GM12878 (cell line): ENCODE measurements around the gene ZXDC. TPM values are rescaled to one million over a fixed set of nuclear protein-coding genes. Genes with fewer than 3 reads are reported as not detected.

Source experiments
- ATAC-seq: fragments of 200-7000 bp; cut with Tn5 transposase; 3 replicates; pipeline ENCODE4 v1.9.1; 2020; ENCODE audit warnings: mild to moderate bottlenecking, moderate library complexity
- BruUV-seq: library from RNA; stranded (reverse); fragments of 400-500 nt; replicated peaks from 2 replicates; lab custom pipeline; 2021; lab: Mats Ljungman, UMichigan
- CTCF ChIA-PET: fragments of 300-600 bp; sonication (Branson Sonifier 250); formaldehyde crosslinking; extraction: SDS; loops from one replicate; lab custom pipeline; 2021; ENCODE audit warnings: inconsistent platforms; lab: Yijun Ruan, JAX
- POLR2A ChIA-PET: fragments of 350-600 bp; formaldehyde crosslinking; extraction: SDS; loops from one replicate; lab custom pipeline; 2021; ENCODE audit warnings: inconsistent platforms; lab: Charles Lee
- RAD21 ChIA-PET: fragments of 300-600 bp; sonication (Branson Sonifier 250); formaldehyde crosslinking; loops from one replicate; lab custom pipeline; 2023; ENCODE audit warnings: antibody characterized with exemption; ENCODE audit not compliant: unreplicated experiment; lab: Charles Lee
- SMC1A ChIA-PET: fragments of 300-600 bp; sonication (Branson Sonifier 250); formaldehyde crosslinking; loops from one replicate; lab custom pipeline; 2023; ENCODE audit not compliant: unreplicated experiment, uncharacterized antibody; lab: Charles Lee
- DNase-seq: peaks from one replicate; pipeline ENCODE4 v3.0.0-alpha.2; 2011; ENCODE audit warnings: low read depth, low spot score
- FAIRE-seq: peaks from 3 replicates; lab custom pipeline; 2011; peaks lifted over from hg19 to GRCh38; lab: Jason Lieb, UNC
- H2AFZ ChIP-seq: 2 replicates; pipeline ENCODE4 v1.6.0; 2011; ENCODE audit warnings: low read depth, low read length, control low read depth; ENCODE audit not compliant: control insufficient read depth
- H3K27ac ChIP-seq: 2 replicates; pipeline ENCODE4 v1.5.1; 2011; ENCODE audit warnings: control low read depth; ENCODE audit not compliant: control insufficient read depth, insufficient read depth
- H3K27me3 ChIP-seq, 2 experiments: replicated peaks in 1 of 2; 2 replicates each; pipeline versions ENCODE4 v1.6.0 to v1.6.1; 2011; ENCODE audit warnings: low read length in 1 of 2; ENCODE audit not compliant: control insufficient read depth in 2 of 2, insufficient read depth in 2 of 2
- H3K36me3 ChIP-seq, 2 experiments: 2 replicates each; pipeline ENCODE4 v1.5.1; 2011; ENCODE audit warnings: low read length in 1 of 2; ENCODE audit not compliant: control insufficient read depth in 2 of 2, insufficient read depth in 2 of 2
- H3K4me1 ChIP-seq: 2 replicates; pipeline ENCODE4 v1.6.1; 2011; ENCODE audit warnings: mild to moderate bottlenecking, low read length, moderate library complexity, mixed read lengths; ENCODE audit not compliant: control insufficient read depth, insufficient read depth
- H3K4me2 ChIP-seq: 2 replicates; pipeline ENCODE4 v1.6.0; 2011; ENCODE audit warnings: control low read depth; ENCODE audit not compliant: control insufficient read depth, insufficient read depth
- H3K4me3 ChIP-seq: fragments of 200-600 bp; sonication (generic); 2 replicates; pipeline ENCODE4 v1.5.1; 2016
- H3K79me2 ChIP-seq: 2 replicates; pipeline ENCODE4 v1.6.0; 2011; ENCODE audit warnings: low read length; ENCODE audit not compliant: control insufficient read depth, insufficient read depth
- H3K9ac ChIP-seq: 2 replicates; pipeline ENCODE4 v1.8.0; 2011; ENCODE audit warnings: low read length, control low read depth, mixed read lengths; ENCODE audit not compliant: control insufficient read depth, insufficient read depth
- H3K9me3 ChIP-seq: replicated peaks from 3 replicates; pipeline ENCODE4 v1.5.1; 2011; ENCODE audit warnings: mild to moderate bottlenecking, low read length; ENCODE audit not compliant: control insufficient read depth, insufficient read depth
- H4K20me1 ChIP-seq: 2 replicates; pipeline ENCODE4 v1.6.0; 2011; ENCODE audit not compliant: control insufficient read depth, insufficient read depth
- CHD1 ChIP-seq: IDR thresholded peaks from 2 replicates; pipeline ENCODE4 v1.6.1; 2012; ENCODE audit warnings: low read depth, low read length, improper control_type of control experiment
- CHD2 ChIP-seq: IDR thresholded peaks from 2 replicates; pipeline ENCODE4 v1.6.1; 2011; ENCODE audit warnings: low read depth, low read length, improper control_type of control experiment, borderline replicate concordance
- E2F4 ChIP-seq: IDR thresholded peaks from 2 replicates; pipeline ENCODE4 v1.6.1; 2012; ENCODE audit warnings: low read depth, low read length, improper control_type of control experiment
- ESRRA ChIP-seq: IDR thresholded peaks from 2 replicates; pipeline ENCODE4 v1.6.1; 2012; ENCODE audit warnings: mild to moderate bottlenecking, low read length, improper control_type of control experiment
- EZH2 ChIP-seq: IDR thresholded peaks from 2 replicates; pipeline ENCODE4 v1.6.1; 2012; ENCODE audit warnings: low read depth, mild to moderate bottlenecking, control low read depth, inconsistent platforms, low read length, borderline replicate concordance; ENCODE audit not compliant: control insufficient read depth
- NBN ChIP-seq: fragments of 450-650 bp; IDR thresholded peaks from 2 replicates; pipeline ENCODE4 v1.6.1; 2016
- SIN3A ChIP-seq: IDR thresholded peaks from 2 replicates; pipeline ENCODE4 v1.6.1; 2012; ENCODE audit warnings: low read depth, low read length, improper control_type of control experiment
- SKIL ChIP-seq: fragments of 450-650 bp; IDR thresholded peaks from 2 replicates; pipeline ENCODE4 v1.6.1; 2017; ENCODE audit warnings: mild to moderate bottlenecking, low read depth, inconsistent platforms; ENCODE audit not compliant: poor library complexity, severe bottlenecking
- YBX1 ChIP-seq: fragments of 450-650 bp; IDR thresholded peaks from 2 replicates; pipeline ENCODE4 v1.6.1; 2016; ENCODE audit warnings: antibody characterized with exemption
- YY1 ChIP-seq: IDR thresholded peaks from 2 replicates; pipeline ENCODE4 v1.6.1; 2011; ENCODE audit warnings: low read depth, mild to moderate bottlenecking, low read length
- WGBS: methylation state at CpG from one replicate; pipeline ENCODE4 v1.1.6; 2016; ENCODE audit warnings: low lambda C conversion rate; ENCODE audit not compliant: insufficient replicate concordance, insufficient coverage; ENCODE audit errors: missing lambda C conversion rate; 5-methylcytosine and 5-hydroxymethylcytosine counted together
- in situ Hi-C: fragments of 300-500 bp; cut with MboI; formaldehyde crosslinking; loops from 9 replicates; pipeline ENCODE4 v1.14.3; 2018; ENCODE audit warnings: mixed read lengths
- intact Hi-C: fragments of 100-400 bp; cut with micrococcal nuclease; formaldehyde crosslinking; loops from one replicate; pipeline ENCODE4 v1.14.2; 2022; ENCODE audit not compliant: unreplicated experiment
- polyA plus RNA-seq, 11 experiments: library from polyadenylated mRNA; depleted of rRNA in 4 of 11; unstranded in 6 of 11; stranded (reverse) in 5 of 11; fragments of >200 nt; fragmentation: Nextera tagmentation in 4 of 11; fragmentation: Illumina TruSeq in 1 of 11; extraction: Ambion mirVana in 4 of 11; extraction: Trizol in 1 of 11; gene quantifications; 1 replicate in 1 of 11; 2 replicates in 10 of 11; pipeline versions ENCODE4 v1.2.1 to v1.2.3, GENCODE V29; 2011 to 2016; ENCODE audit warnings: inconsistent platforms in 2 of 11, missing spikeins in 2 of 11, low read depth in 1 of 11
- total RNA-seq, 4 experiments: library from RNA; depleted of rRNA in 3 of 4; stranded (reverse); fragments of >200 nt in 3 of 4; fragmentation: Illumina TruSeq in 1 of 4; extraction: Trizol in 1 of 4; gene quantifications; 2 replicates each; pipeline versions ENCODE4 v1.2.1 to v1.2.3, GENCODE V29; 2013 to 2021

The ZXDC gene
- total and polyA plus RNA-seq, 10 of the 15 experiments (the other 5 are each of a cell fraction or from before 2014, with no cell fraction given) = 0.72 to 15.3 (median 8.5) TPM

GRCh38 chr3:126389794-126390146 is 85.9 kb downstream of the ZXDC start:
- WGBS = 53% methylated on average over 16 of the region's 17 CpGs
- RAD21 ChIA-PET = interaction anchor here (1.4 kb wide), 1 partner anchor 461 kb away, joined by 3 read pairs; no protein-coding TSS in a partner anchor
- no peak overlapping the region for H3K4me2 ChIP-seq
- TF ChIP-seq SKIL (no peak), E2F4 (no peak), CHD2 (no peak), ESRRA (no peak), CHD1 (no peak), EZH2 (no peak), YBX1 (no peak), SIN3A (no peak), YY1 (no peak), NBN (no peak)
- in situ Hi-C loops = loop anchor here (10.0 to 25.0 kb wide), 2 partner anchors 102 to 255 kb away; no protein-coding TSS in a partner anchor
- intact Hi-C loops = loop anchor here (1.0 to 5.0 kb wide), 3 partner anchors 132 to 255 kb away; no protein-coding TSS in a partner anchor
- no peaks in the 10 kb centered on the region for H3K36me3 ChIP-seq
- DNase-seq = no peak
- no TSS peak for BruUV-seq
- CTCF ChIA-PET = interaction anchor here (1.4 to 1.6 kb wide), 2 partner anchors 23 to 85 kb away, joined by 3 to 5 read pairs; no protein-coding TSS in a partner anchor
- no peak for ATAC-seq
- FAIRE-seq = no peak
- POLR2A ChIA-PET = no interaction called here
- H3K4me3 ChIP-seq = no peak overlapping the region
- H3K9me3 ChIP-seq = no peaks in the 10 kb centered on the region
- no peak overlapping the region for H3K9ac ChIP-seq
- SMC1A ChIA-PET = no interaction called here
- H3K4me1 ChIP-seq = peaks cover 13% of the 10 kb centered on the region
- H3K27ac ChIP-seq = no peak overlapping the region
- no peaks in the 10 kb centered on the region for H4K20me1 ChIP-seq
- H2AFZ ChIP-seq = no peak overlapping the region
- H3K27me3 ChIP-seq = peaks cover 0 to 3% of the 10 kb centered on the region in 2 experiments; a peak in 2 of 4 replicates
- no peaks in the 10 kb centered on the region for H3K79me2 ChIP-seq
